HG03060 (cell line): ENCODE data around the gene ITPRIP.

Source experiments
- ATAC-seq: cut with Tn5 transposase; IDR thresholded peaks from one replicate; pipeline ENCODE4 v1.9.1; 2021; ENCODE audit warnings: low read depth, moderate number of reproducible peaks; ENCODE audit not compliant: unreplicated experiment

The ITPRIP gene

DNA sequence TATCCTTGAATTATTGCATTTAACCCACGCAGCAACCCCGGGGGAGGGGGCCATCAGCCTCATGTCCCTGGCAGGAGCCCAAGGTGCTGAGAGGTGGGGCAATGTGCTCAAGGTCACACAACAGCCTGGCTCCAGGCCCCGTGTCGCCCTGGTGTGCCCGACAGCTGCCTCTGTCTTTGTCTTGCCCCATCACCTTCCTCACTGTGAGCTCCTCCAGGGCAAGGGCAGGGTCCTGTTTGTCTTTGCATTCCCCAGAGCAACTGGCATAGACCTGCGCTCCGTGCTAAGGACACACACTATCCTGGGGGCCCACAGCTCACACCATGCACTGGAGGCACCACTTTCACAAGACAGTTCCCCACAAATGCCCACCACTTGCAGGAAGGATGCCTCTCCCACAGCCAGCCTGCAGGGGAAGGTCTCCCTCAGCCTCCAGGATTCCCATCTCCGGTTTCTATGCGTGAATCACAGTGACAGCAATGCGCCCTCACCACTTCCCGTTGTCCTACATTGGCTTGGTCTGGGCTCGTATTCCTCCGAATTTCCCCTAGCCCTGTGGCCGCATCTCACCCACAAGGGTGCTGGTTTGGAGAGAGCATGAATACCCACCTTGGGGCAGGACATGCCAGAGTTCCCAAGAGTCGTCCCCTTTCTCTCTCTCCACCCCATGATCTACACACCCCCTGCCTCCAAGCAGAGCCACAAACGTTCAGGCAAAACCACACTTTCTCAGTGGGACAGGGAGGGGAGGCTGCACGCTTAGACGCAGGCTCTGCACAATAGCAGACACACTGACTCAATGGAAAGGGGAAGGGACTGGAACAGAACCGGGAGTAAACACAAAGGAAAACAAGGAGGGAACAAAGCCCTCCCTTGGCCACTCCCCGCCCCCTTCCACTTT lies 10.3 kb downstream of the ITPRIP start:
- ATAC-seq = no peak

DNA sequence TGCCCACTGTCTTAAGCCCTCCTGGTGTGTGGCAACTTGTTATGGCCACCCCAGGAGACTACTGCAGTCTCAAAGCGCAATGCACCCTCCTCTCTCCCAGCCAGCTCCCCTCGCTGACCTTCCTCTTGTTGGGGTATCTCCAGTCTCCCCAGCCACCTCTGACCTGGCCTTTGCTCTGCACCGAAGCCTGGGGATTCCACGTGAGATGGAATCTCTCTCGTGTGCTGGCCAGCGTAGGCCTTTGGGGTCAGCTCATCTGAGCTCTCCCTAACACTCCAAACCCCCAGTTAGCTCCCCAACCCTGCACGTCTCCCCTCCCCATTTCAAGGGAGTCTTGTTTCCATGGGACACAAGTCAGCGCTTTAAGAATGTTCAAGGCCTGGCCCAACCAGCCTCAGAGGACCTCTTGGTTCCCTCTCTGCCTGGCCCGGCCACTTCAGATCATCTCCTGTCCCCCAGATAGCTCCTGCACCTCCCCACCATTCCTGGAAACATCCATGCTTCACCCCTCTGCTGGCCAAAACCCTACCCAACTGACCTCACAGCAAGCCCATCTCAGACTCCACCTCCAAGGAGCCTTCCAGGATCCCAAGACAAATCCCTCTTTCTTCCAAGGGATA lies 11.2 kb downstream of the ITPRIP start:
- ATAC-seq = no peak

DNA sequence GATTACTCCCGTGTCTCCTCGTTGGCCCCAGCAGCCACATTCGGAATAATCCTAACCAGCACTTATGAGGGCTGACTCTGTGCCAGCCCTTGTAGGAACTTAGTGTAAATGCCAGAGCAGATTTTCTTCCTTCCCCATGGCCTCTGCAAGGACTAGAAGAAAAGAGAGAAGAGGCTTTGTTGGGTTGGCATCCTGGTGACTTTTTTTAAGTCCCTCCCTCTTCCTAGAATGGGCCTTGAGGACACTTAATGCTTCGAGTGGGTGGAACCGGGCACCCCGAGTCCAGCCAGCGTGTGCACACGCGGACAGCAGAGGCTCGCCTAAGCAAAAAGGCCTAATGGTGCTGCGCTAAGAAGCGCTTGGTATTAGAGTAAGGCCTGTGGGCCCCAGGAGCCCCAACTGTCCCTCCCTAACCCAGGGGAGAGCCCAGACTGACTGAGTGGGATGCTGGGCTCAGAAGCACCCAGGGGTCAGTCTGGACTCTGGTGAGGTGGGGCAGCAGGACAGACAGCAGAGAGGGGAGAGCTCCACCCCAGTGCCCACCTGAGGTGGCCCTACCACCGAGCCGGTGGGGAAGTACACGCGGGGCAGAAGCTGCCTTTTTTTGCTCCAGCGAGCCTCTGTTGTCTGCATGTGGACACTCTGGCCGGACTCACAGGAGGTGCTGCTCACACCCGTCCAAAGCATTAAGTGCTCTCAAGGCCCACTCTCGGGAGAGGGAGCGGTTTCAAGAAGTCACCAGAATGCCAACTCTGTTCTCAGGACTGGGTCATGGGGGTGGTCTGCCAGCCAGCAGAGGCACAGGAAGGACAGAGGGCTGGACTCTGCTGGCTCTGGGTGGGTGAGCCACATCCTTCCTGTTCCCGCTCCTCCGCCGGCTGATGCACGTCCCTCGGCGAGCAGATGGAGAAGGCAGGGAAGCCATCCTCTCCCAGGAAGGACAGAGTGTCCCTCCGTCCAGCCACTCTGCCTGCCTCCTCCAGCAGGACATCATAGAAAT lies 12.5 kb downstream of the ITPRIP start:
- ATAC-seq = no peak

DNA sequence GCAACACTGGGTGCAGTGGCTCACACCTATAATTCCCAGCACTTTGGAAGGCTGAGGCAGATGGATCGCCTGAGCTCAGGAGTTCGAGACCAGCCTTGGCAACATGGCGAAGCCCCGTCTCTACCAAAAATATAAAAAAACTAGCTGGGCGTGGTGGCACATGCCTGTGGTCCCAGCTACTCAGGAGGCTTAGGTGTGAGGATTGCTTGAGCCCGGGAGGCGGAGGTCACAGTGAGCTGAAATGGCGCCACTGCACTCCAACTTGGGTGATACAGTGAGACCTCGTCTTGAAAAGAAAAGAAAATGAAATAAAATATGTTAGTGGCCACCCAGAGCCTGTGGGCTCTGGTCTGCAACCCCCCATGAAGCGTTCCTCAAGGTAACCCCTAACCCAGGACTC lies 13.3 kb downstream of the ITPRIP start:
- ATAC-seq = no peak

DNA sequence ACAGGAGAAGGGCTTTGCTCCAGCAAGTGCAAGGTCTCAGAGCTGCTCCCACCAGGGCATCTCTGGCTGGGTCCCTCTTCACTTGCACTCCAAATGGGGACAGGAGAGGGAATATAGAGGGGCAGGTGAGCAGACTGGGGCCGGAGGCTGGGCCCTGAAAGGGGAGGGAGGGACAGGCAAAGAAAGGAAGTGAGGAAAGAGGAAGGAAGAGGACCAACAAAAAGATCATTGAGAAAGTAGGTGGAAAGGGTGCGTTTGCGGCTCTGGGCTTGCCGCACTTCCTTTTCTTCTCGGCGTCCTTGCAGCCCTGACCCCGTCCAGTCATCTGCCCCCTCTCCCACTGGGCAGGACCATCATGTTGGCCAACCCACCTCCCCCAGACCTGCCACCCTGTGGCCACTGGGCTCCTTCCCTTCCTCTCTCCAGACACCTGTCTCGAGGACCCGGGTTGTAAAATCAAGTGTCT lies 14.0 kb downstream of the ITPRIP start:
- ATAC-seq = no peak

DNA sequence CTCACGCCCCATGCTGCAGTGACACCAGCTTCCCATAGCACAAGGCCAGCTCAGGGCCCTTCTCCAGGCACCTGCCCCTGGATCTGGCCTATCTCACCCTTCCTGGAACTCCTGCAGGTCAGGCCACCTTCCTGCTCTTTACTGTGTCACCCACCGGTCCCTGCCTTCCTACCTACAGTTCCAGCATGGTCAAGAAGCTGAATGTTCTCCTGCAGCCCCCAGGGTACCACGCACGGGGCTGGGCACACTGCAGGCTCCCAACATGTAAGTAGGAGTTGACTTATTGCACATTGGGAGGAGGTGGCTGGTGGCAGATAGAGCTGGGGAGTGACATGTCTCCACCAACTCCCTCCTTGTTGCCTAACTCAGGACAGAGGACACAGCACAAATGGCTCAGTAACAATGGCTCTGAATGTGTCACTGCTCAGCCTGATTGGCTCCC lies 14.5 kb downstream of the ITPRIP start:
- ATAC-seq = no peak

DNA sequence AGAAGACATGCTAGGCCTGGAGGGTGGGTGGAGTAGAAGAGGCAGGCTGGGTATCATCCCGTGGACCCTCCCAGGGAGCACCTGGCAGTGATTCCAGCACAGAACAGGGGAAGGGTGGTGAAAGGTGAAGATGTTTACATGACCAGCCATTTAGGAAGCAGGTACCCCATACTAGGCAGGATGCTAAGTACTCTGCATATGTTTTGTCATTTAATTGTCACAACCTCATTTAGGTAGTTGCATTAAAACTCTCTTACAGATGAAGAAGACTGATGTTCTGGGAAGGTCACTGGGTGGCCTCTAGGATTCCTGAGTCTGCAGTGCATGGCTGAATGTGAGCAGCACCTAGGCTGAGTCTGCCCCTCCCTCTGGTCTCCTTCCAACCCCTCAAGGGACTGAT lies 15.2 kb downstream of the ITPRIP start:
- ATAC-seq = no peak

DNA sequence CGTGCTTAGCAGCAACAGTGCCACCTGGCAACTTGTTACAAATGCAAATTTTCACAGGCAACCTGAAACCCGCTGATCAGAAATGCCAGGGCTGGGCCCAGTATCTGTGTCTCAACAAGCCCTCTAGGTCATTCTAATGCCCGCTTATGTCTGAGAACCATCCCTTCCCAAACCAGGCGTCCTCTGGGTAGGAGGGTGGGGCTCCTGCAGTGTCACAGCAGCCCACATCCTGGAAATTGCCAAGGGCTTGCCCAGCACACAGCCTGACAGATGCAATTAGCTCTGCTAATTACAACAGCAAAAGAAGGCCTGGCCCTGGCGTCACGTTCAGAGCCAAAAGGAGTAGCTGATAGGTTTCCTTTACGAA lies 15.9 kb downstream of the ITPRIP start:
- ATAC-seq = peak; percentile 31

DNA sequence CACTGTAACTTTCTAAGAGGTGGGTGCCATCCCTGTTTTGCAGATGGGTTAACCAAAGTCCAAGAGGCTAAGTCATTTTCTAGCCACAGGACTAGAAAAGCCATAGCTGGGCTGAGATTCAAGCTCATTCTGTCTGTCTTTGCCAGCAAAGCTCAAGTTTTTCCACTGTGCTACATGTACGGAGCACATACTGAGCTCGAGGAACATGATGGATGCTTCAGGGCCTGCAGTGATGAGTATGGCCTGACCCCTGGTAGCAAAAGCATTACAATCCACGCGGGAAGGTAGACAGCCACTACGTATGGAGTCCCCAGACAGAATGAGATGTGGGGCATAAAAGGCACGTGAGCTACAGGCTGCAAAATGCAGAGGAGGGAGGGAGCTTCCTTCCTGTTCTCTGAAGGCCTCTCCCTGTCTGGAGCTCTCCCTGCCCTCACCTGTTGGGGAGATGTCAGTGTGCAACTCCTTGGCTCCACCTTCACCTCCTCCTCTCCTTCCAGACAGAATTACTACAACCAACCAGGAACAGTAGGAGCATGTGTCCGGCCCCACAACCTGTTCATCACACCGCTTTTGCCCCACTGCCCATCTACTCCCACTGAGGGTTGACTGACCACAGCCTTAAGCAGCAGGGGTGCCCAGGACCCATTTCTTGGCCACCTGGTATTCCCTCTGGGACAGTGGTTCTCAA lies 16.4 kb downstream of the ITPRIP start:
- ATAC-seq = no peak

DNA sequence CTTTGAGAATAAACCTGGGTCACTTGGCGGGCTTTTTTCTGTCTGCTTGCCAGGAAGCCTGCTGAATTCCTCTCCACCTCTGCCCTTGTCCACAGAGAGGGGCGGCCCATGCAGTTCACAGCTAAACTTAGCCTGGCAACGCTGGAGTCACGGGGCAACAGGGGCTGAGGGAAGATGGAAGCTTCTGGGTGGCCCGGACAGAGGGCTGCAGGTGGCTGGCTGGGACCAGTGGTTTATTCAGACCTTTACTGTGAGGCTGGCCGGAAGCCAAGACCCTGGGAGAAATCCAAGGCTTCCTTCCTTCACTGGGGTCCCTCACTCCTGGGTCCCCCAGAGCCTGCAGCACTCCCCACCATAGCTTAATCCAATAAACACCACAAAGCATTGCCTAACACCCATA lies 17.0 kb downstream of the ITPRIP start:
- no peak for ATAC-seq

DNA sequence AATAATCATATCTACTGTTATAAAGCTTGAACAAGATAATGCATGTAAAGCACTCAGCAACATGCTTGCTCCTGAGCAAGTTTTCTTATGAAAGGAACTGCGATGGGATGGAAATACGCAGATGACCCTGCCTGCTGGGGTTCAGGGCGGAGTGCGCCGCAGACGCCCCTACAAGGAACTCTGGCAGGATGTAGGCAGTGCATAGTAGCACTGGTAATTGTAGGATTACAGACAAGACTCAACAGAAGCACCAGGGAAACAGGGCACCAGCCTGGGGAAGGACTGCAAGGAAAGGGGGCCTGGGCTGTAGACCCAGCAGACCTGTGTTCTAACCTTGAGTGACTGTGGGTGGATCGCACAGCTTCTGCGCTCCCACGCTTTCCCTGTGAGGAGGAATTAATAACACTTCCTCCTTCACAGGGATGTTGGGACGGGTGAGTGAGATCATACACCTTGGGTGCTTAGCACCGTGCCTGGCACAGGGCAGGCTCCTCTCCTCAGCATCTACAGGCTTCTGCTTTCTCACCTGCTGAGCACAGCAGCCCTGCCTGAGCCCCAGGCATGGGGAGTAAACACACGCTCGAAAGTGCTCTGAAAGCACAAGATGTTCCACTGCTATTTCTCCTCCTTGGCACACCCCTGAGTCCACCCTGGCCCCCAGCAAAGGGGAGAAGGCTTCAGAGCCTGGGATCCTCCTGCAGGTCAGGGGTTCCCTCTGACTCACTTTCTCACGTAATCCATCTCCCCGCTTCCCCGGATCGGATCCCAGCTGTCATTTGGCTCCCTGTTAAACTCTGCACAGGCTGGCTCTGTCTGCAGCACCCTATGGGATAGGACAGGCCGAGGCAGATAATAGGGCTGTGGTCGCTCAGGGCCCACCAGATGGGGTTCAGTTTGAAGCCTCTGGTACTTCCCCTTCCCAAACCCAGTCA lies 19.2 kb downstream of the ITPRIP start:
- ATAC-seq = no peak

DNA sequence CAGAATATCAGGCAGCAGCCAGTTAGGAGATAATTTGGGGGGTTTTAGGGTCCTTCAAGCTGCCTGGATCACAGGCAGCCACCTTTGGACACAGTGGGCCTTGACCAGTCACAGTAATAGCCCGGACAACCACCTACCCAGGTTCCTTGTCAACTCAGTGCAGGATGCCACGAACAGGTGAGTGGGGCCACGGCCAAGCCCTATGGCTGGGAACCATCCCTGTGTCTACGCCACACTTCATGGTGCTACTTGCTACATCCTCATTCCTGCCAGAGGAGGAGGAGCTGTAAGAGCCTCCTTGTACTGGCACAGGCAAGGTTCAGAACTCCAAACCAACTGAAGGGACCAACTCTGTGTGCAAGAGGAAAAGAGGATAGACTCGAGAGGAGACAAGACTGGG lies 19.9 kb downstream of the ITPRIP start:
- ATAC-seq = no peak

DNA sequence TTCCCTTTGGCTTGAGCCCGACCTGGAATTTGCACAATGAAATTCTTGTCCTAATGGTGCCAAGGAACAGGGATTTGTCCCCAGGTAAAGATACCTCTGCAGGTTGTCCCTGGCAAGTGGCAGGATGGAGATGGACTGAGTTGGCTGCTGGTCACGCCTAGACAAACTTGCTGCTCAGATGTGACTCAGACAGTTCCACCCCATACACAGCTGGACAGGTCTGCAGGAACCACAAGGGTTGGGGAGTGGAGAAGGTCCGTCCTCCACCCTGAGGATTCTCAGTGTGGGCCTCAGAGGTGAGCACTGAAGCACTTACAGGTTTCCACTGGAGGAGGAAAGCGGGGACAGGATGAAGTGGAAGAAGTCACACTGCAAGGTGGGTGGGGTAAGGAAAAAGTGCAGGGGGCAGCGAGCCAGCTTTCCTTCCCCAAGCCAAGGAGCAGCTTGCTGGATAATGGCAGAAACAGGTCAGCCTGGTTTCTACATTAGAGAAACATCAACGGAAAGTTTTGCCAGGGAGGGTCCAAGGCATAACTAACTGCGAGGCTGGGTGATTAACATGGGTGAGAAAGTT lies 20.5 kb downstream of the ITPRIP start:
- no peak for ATAC-seq

DNA sequence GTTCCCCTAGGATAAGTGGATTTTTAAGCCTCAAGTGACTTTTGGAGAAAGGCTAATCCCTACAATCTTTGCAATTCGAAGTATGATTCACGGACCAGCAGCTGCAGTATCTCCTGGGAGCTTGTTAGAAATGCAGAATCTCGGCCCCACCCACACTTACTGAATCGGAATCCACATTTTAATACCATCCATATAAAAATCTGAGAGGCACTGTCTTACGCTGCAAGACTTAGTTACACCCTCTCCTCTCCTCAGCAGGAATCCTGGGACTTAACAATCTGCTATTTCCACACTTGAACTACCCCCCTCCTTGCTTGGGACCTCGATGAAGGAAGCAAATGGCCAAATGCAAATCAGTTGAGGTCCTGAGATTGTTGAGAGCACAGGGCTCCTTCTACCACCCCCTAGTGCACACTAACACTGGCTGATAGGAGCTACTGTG lies 21.0 kb downstream of the ITPRIP start:
- no peak for ATAC-seq

DNA sequence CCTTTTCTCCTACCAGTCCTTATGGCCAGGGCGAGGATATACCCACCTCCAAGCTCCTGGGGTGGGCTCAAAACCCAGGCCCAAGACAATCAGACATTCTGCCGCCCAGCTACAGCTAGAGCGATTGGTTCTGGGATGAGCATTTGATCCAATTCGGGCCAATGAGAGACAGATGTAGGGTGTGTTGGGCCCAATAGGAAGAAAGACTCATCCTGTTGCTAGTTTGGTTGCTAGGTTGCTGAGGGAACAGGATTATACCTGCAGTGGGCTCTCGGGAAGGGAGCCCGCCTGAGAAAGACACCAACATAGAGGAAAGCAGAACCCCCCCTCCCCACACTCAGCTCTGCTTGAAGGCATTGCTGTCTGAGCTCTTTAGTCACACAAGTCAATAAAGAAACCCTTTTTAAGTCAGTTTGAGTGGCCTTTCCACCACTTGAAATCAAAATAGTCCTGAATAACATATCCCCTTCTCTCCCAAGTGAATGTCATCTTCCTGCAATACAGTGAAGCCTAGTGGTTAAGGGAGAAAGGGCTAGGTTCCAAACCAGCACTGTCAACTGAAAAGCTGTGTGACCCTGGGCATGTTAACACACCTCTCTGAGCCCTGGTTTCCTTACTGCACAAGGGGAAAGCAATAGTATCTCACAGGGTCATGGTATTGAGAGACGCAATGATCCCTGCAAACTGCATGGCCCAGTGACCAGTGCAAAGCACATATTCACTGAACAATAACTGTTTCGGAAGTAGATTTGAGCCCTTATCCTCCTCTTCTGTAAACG lies 21.8 kb downstream of the ITPRIP start:
- no peak for ATAC-seq

DNA sequence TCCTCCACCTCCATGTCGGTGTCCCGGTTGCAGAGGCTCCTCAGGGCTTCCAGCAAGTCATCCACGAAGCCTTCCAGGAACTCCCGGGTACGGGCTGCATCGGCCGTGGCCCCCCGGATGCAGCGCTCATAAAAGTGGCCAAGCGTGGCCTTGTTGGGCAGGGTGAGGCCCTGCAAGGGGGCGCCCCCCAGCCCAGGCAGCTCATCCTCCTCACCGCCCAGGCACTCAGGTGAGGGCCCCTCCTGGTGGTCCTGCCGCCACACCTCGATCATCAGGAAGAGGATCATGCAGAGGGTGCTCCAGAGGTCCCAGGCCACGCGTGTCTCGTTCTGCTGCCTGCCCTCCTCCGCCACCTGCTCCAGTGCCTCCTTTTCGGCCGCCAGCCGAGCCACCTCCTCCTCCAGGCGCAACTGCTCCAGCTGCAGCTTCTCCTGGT lies 22.8 kb downstream of the ITPRIP start:
- ATAC-seq = no peak

DNA sequence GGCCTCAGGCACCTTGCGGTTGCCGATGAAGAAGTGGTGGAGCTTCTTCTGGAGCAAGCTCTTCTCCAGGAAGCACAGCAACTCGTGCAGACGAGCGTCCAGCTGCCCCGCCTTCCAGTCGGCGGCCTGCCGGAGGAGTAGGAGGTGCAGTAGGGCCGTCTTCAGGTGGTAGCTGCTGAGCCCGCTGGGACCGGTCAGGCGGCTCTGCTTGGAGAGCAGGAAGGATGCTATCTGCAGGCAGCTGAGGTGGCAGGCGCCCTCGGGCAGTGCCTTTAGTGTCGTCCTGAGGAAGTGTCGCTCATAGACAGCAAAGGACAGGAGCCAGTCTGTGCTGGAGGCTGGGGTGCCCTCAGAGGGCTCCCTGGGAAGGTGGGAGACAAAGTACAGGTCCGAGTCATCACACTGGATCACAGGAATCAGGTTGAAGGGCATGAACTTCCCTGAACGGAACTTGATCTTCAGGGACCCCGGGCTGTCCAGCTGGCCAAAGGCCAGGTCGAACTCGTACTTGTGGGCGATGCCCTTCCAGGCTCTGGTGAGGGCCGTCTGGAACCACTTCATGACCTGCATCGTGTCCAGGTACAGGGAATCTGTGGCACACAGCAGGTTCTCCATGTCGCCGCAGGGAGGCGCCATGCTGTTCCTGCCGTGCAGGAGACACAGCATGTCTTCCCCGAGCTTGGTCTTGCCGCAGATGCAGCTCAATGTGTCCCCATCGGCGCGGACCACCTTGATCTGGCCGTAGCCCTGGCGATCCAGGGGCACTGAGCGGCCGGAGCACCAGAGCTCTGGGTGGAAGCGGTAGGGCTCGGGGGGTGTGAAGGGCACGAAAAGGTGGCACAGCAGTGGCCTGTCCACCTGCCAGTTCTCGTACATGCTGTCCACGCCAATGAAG lies 23.4 kb downstream of the ITPRIP start:
- no peak for ATAC-seq
